Thyroid gland (tissue), 4 donors: ENCODE measurements around the gene KRT40. TPM values are rescaled to one million over a fixed set of nuclear protein-coding genes. Genes with fewer than 3 reads are reported as not detected.

Experiments used
- DNase-seq, 2 donors: peaks; one replicate each; pipeline ENCODE4 v3.0.0-alpha.2; 2019
- H3K27ac ChIP-seq, 3 donors: fragments of 200-600 bp; sonication (generic); 1 replicate in 2 of 3; 2 replicates in 1 of 3; pipeline ENCODE4 v1.5.1; 2016 to 2019; ENCODE audit warnings: mild to moderate bottlenecking in 1 of 3, moderate library complexity in 1 of 3
- H3K27me3 ChIP-seq: fragments of 200-600 bp; sonication (generic); one replicate; pipeline ENCODE4 v1.5.1; 2019
- H3K36me3 ChIP-seq, 2 donors: fragments of 200-600 bp; sonication (generic); one replicate each; pipeline ENCODE4 v1.5.1; 2016 to 2019
- H3K4me1 ChIP-seq, 2 donors: fragments of 200-600 bp; sonication (generic); one replicate each; pipeline ENCODE4 v1.5.1; 2017 to 2019
- H3K4me3 ChIP-seq, 3 donors: fragments of 200-600 bp; sonication (generic); replicated peaks in 1 of 3; 1 replicate in 2 of 3; 2 replicates in 1 of 3; pipeline ENCODE4 v1.5.1; 2016; ENCODE audit warnings: mild to moderate bottlenecking in 1 of 3
- H3K9me3 ChIP-seq: fragments of 200-600 bp; sonication (generic); one replicate; pipeline ENCODE4 v1.5.1; 2017
- CTCF ChIP-seq, 6 experiments: fragments of 200-600 bp in 3 of 6; fragments of 450-650 bp in 3 of 6; sonication (generic) in 3 of 6; IDR thresholded peaks; one replicate each; pipeline ENCODE4 v1.5.1; 2016 to 2019; ENCODE audit warnings: antibody characterized with exemption in 6 of 6, mild to moderate bottlenecking in 2 of 6, inconsistent platforms in 1 of 6, moderate library complexity in 1 of 6
- POLR2A ChIP-seq, 2 donors: fragments of 450-650 bp; IDR thresholded peaks; one replicate each; pipeline ENCODE4 v1.6.1; 2017; ENCODE audit warnings: antibody characterized with exemption in 2 of 2, mild to moderate bottlenecking in 2 of 2, moderate library complexity in 1 of 2
- WGBS, 2 donors: methylation state at CpG; one replicate each; pipeline ENCODE4 v1.1.5; 2017; 5-methylcytosine and 5-hydroxymethylcytosine counted together
- intact Hi-C: fragments of 100-400 bp; cut with DNase I; formaldehyde crosslinking; loops from one replicate; pipeline ENCODE4 v1.15.1; 2023
- total RNA-seq, 4 donors: library from RNA; depleted of rRNA; stranded (reverse); fragments of >200 nt; gene quantifications; one replicate each; pipeline ENCODE4 v1.2.3, GENCODE V29; 2016

The KRT40 gene
- total RNA-seq, 4 donors from 2014 or later: not detected

GRCh38 chr17:41019415-41019814 lies 35.3 kb upstream of the KRT40 start:
- Histone ChIP-seq H3K9me3 (no peaks in the 10 kb centered on the region), H3K27me3 (no peaks in the 10 kb centered on the region), H3K36me3 (no peaks in the 10 kb centered on the region), H3K27ac (no peak overlapping the region), H3K4me1 (no peaks in the 10 kb centered on the region), H3K4me3 (no peak overlapping the region)
- TF ChIP-seq CTCF (IDR thresholded peaks at IDR 0.05) (no peak), POLR2A (IDR thresholded peaks at IDR 0.05) (no peak)
- WGBS, 2 donors: 84 to 95% methylated on average over 3 of the region's 3 CpGs
- intact Hi-C loops: no loop called here
- no peak for DNase-seq

- DNase-seq: no peak
- no peak overlapping the region for H3K4me3 ChIP-seq
- no peaks in the 10 kb centered on the region for H3K36me3 ChIP-seq
- no peaks in the 10 kb centered on the region for H3K27me3 ChIP-seq
- no peaks in the 10 kb centered on the region for H3K9me3 ChIP-seq
- no peak overlapping the region for H3K27ac ChIP-seq
- 73 to 80% methylated on average over 3 of the region's 3 CpGs for WGBS, 2 donors
- TF ChIP-seq POLR2A (IDR thresholded peaks at IDR 0.05) (no peak), CTCF (IDR thresholded peaks at IDR 0.05) (no peak)
- intact Hi-C loops: no loop called here
- no peaks in the 10 kb centered on the region for H3K4me1 ChIP-seq
These were observed 34.4 kb upstream of the KRT40 start for GRCh38 chr17:41018541-41018940.

GRCh38 chr17:41016578-41017215 lies 32.6 kb upstream of the KRT40 start:
- Histone ChIP-seq H3K27me3 (no peaks in the 10 kb centered on the region), H3K4me1 (no peaks in the 10 kb centered on the region), H3K4me3 (no peak overlapping the region), H3K36me3 (no peaks in the 10 kb centered on the region), H3K9me3 (no peaks in the 10 kb centered on the region), H3K27ac (no peak overlapping the region)
- intact Hi-C loops: no loop called here
- TF ChIP-seq CTCF (IDR thresholded peaks at IDR 0.05) (no peak), POLR2A (IDR thresholded peaks at IDR 0.05) (no peak)
- DNase-seq: no peak
- WGBS, 2 donors: 74 to 76% methylated on average over 13 of the region's 13 CpGs

GRCh38 chr17:41015454-41015853 lies 31.3 kb upstream of the KRT40 start:
- intact Hi-C loops: no loop called here
- Histone ChIP-seq H3K36me3 (no peaks in the 10 kb centered on the region), H3K4me1 (no peaks in the 10 kb centered on the region), H3K4me3 (no peak overlapping the region), H3K9me3 (no peaks in the 10 kb centered on the region), H3K27me3 (no peaks in the 10 kb centered on the region), H3K27ac (no peak overlapping the region)
- 75 to 82% methylated on average over 7 of the region's 7 CpGs for WGBS, 2 donors
- TF ChIP-seq CTCF (IDR thresholded peaks at IDR 0.05) (no peak), POLR2A (IDR thresholded peaks at IDR 0.05) (no peak)
- no peak for DNase-seq

GRCh38 chr17:41013606-41014005 lies 29.5 kb upstream of the KRT40 start:
- no peak overlapping the region for H3K27ac ChIP-seq
- H3K36me3 ChIP-seq: no peaks in the 10 kb centered on the region
- no peak overlapping the region for H3K4me3 ChIP-seq
- H3K27me3 ChIP-seq: no peaks in the 10 kb centered on the region
- WGBS, 2 donors: 27 to 47% methylated on average over 1 of the region's 1 CpG
- no peaks in the 10 kb centered on the region for H3K4me1 ChIP-seq
- DNase-seq: no peak
- intact Hi-C loops: no loop called here
- no peaks in the 10 kb centered on the region for H3K9me3 ChIP-seq
- no peak for TF ChIP-seq POLR2A (IDR thresholded peaks at IDR 0.05)
- TF ChIP-seq CTCF (IDR thresholded peaks at IDR 0.05): no peak
